PC-3 (cell line): ENCODE data around the gene ACD.

Experiments used
- EZH2 ChIP-seq: fragments of 300-600 bp; sonication (generic); IDR thresholded peaks from one replicate; pipeline ENCODE4 v1.6.1; 2017; ENCODE audit warnings: antibody characterized with exemption, mild to moderate bottlenecking, low read length; ENCODE audit not compliant: unreplicated experiment
- EZH2phosphoT487 ChIP-seq: fragments of 300-600 bp; sonication (generic); IDR thresholded peaks from 2 replicates; pipeline ENCODE4 v1.6.1; 2018; ENCODE audit warnings: mild to moderate bottlenecking, antibody characterized with exemption, low read length, borderline replicate concordance
- TF ChIP-seq, protein P1 (sequence below): fragments of 300-600 bp; sonication (generic); conservative IDR thresholded peaks from 2 replicates; pipeline ENCODE4 v1.5.1; 2017; ENCODE audit warnings: antibody characterized with exemption, low read depth, mild to moderate bottlenecking, low read length

DNA sequence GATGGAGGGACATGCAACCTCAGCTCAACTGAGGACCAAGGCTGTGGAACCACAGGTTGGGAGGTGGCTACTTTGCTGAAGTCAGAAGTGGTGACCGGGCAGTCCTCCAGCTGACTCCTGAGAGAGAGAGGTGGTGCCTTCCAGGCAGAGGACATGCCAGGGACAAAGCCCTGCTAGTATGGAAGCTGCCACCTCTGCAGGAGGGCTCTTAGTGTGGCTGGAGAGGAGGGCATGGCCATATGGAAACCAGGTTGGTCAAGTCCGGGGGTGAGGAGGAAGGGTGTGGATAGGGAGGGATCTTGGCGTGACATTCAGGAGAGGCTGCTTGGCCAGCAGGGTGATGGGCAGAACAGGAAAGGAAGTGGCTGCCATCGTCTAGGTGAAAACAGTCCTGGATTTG, 12.2 kb upstream of the ACD start:
- TF ChIP-seq, protein P1, sequence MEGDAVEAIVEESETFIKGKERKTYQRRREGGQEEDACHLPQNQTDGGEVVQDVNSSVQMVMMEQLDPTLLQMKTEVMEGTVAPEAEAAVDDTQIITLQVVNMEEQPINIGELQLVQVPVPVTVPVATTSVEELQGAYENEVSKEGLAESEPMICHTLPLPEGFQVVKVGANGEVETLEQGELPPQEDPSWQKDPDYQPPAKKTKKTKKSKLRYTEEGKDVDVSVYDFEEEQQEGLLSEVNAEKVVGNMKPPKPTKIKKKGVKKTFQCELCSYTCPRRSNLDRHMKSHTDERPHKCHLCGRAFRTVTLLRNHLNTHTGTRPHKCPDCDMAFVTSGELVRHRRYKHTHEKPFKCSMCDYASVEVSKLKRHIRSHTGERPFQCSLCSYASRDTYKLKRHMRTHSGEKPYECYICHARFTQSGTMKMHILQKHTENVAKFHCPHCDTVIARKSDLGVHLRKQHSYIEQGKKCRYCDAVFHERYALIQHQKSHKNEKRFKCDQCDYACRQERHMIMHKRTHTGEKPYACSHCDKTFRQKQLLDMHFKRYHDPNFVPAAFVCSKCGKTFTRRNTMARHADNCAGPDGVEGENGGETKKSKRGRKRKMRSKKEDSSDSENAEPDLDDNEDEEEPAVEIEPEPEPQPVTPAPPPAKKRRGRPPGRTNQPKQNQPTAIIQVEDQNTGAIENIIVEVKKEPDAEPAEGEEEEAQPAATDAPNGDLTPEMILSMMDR = no peak
- TF ChIP-seq EZH2 (no peak), EZH2phosphoT487 (no peak)
